NCI-H748 (cell line): ENCODE results near the gene KCNQ1.
A peak's percentile ranks its signal among the peaks of the same experiment; 100 is the strongest.

Experiments used
- DNase-seq: peaks from one replicate; lab custom pipeline; 2025; ENCODE audit not compliant: unreplicated experiment; lab: John Stamatoyannopoulos, UW

Gene KCNQ1

DNA sequence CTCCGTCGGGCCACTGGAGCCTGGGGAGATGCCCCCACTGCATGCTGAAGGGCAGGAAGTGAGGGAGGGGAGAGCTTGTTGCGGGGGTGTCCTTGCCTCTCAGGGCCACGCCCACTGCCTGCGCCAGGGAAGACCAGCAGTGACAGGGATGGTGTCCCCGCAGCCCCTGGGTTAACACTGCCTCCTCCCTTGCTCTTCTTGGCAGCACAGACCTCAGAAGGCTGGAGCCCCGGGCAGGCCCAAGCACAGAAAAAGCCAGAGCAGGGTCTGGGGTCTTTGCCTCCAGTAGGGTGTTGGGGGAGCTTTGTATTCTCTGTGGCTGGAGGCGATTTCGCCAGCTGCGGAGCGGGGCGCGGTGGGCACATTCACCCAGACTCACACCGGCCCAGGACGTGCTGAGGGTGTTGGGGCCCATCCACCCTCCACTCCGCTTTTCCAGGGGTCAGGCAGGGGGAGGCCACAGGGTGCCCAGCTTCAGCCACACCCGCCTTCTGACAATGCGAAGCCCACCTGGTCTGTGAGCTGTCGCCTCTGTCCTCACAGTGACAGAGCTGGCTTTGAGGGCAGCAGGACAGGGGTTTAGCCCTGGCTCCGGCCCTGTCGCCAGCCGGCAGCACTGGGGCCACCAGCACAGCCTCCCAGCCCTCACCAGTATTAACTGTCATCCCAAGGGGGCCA is 357.0 kb downstream of the KCNQ1 start:
- no peak for DNase-seq

DNA sequence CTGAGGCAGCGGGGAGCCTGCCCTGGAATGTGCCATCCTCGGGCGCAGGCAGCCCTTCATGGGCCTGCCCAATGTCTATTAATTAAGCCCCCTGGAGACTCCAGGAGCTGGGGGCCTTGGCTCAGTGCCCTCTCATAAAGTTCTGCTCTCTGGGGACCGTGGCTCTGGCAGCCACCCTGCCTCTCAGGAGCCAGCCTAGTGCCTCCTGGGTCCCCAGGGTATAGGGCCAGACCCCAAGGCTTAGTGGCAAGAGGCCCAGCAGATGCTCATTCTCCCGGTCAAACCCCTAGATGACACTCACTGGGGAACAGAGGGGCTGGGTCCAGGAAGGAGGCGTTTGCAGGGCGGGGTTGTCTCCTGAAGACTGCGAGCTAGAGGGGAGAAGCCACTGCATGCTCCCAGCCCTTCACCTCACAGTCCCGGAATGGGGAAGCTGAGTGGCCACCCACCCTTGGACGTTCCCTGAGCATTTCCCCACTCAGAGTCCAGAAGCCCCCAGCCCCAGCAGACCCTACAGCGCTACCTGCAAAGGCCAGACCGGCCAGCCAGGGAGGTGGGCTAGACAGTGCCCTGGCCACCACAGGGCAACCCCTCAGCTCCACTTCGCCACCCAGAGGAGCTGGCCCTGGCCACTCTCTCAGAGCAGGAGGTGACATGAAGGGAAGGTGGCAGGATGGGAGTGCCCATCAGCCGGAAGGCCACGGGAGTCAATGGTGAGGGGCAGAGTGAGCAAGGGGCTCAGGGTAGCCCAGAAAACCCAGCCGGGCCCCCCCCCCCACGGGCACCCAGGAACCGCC is 357.8 kb downstream of the KCNQ1 start:
- no peak for DNase-seq

DNA sequence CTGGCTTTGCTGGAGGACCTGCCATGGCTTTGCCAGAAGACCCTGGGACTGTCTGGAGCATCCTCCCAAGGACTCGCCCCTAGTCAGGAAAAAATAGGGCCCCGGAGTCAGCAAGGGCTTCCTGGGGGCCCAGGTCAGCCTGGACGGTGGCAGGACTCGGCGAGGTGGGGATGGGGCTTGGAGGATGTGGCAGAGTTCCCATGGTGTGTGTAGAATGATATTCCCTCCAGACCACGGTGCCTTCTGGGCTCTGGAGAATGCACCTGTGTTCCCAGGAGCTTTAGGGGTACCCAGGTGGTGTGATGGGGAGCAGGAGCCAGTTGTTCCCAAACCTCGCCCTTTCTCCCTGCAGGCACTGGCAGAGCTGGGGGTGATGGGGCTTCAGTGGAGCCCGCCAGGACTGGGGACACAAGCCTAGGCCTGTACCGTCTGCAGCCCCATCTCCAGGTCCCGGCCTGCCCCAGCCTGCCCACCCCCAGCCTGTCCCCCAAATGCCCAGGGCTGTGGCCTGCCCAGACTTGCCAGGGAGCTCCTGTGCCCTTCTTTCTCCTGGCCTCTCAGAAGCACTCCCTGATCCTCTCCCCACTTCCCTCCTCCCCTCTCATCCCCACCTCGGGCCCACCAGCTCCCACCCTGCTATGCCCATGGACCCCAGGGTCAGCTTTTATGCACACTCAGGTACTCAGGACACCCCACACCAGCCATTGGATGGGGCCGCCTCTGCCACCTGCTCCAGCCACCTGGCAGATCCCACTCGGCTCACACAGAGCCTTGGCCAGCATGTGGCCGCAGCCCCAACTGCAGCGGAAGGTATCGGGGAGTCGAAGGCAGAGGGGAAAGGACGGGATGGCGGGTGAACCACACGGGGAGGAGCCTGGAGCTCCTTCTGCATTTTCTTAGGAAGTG is 358.6 kb downstream of the KCNQ1 start:
- no peak for DNase-seq

DNA sequence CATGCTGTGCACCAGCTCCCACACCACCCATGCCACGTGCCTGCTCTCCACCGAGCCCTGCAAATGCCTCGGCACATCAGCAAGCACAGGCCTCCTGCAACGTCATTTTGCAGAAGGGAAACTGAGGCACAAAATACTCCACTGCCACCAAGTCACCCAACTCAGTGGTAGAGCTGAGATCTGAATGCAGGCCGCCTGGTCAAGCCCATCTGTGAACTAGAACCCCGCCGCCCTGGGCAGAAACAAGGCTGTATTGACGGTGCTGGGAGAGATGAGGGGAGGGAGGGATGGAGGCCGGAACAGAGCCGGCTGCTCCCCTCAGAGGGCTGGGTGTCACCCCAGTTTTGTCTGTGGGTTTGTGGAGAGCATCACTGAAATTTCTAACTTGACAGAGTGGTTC is 359.4 kb downstream of the KCNQ1 start:
- DNase-seq = no peak

DNA sequence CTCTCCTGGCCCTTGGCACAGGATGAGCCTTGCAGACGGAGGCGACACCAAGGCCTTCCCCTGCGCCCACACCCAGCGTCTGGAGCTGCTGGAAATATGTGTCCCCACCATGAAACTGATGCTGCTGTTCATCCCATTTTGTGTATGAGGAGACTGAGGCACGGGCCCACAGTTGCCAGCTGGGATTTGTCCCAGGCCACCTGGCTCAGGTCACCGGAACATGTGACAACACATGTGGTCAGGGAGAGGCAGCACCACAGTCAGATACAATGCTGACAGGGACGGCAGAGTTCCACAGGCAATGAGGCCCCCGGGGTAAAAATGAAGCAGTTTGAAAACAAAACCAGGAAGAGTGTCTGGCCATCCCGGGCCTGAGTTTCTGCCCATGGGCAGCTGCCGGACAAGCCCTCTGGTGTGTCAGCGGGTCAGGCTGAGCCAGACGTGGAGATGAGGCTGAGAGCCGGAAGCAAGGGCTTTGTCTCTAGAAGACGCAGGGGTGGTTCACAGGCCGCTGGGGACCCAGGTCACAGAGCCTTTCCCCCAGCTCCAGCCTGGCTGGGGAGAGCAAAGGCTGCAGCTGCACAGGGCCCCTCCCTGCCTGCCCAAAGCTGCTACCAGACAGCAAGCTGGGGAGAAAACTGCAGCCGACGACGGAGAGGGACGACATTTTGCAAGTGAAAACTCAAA is 360.0 kb downstream of the KCNQ1 start:
- DNase-seq = no peak

DNA sequence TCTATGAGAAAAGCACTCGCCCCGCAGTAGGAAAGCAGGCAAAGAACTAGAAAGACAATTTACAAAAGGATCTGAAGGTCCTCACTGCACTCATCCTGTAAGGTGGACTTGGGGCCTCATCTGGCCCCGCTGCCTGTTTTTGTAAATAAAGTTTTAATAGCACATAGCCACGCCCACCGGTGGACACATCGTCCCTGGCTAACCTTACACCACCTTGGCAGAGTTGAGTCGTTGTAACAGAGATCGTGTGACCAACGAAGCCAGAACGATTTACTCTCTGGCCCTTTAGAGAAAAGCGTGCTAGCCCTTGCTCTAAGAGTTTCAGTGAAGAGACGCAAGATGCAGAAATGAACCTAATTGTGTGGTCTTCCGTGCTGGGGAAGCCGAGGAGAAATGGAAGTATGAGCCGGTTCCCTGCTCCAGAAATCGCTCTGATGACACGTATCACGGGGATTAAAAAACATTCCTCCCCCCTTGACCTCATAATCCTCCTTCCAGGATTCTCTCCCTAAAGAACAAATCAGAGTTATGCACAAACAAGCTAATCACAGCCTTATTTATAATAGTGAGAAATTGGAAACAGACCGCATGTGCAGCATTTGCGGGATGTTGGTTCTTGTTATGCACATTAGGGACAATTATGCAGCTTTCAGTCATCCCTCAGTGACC is 360.7 kb downstream of the KCNQ1 start:
- DNase-seq = no peak

DNA sequence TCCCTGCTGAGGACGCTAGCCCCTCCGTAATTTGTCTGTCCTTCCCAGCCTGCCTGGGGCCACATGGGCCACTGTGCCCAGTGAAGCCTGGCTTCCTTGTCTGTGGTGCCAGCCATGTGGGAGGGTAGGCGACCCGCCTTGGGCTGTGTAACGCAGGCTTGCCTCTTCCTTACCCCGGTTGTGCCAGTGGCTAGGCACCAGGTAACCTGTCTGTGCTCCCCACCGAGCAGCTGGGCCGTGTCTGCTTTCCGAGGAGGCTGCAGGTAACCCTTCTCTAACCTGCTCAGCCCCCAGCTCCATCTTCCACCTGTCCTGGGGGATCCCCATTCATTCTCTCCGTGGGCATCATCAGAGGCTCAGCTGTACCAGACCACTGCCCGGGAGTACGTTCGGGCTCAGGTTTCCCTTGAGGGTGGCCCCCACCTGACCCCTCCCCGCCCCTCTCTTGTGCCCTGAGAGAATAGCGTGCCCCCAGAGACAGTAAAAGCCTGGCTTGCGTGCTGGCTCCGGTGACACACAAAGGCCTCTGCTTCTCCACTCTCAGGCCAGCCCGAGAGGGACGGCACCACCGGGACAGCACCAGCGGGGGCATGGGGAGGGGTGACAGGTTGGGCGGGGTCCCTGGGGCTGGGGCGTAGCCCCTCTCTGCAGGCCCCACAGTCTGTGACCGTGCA is 361.7 kb downstream of the KCNQ1 start:
- DNase-seq = no peak

DNA sequence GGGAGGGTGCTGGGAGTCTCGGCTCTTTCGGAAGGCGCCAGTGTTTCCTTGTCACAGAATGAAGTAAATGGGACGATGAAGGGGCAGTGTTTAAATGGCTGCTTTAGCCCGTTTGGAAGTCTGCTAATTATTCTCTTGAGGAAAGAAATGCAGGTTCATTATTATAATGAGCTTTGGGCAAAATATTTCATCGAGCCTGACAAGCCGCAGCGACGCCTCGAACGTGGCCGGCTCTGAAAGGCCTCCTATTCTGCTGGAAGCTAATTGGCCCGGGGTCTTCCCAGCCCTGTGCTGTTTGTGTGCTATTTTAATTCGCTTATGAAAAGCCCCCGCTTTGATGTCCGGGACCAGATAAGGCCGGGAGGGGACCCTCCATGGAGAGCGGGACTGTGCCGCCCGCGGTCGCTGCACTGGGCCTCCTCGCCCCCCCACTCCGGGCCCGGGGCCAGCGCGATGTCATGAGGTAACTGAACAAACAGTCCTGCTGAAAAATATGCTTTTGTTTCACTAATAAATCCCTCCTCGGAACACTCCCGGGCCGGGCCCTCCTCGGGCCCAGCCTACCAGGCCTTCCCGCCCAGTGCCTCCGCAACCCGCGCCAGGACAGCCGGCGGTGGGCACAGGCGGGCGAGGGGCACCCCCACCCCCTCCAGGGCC is 362.3 kb downstream of the KCNQ1 start:
- DNase-seq = no peak

DNA sequence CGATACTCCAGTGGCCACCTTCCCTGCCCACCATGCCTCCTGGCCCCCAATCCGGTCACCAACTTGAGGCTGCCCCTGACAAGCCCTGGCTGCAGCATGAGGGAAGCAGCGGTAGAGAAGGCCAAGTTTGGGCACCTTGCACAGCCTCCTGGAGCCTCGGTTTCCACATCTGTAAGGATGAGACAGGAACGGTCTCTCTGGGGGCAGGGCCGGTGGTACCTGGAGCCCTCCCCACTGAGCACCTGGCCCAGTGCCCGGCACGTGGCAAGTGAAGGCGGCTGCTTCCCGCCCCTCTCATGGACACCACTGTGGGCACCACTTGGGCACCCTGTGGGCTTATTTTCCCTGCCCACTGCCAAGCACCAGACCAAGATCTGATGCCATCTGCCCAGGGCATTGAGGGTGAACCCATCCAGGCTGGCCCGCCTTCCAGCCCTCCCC is 363.0 kb downstream of the KCNQ1 start:
- DNase-seq = no peak

DNA sequence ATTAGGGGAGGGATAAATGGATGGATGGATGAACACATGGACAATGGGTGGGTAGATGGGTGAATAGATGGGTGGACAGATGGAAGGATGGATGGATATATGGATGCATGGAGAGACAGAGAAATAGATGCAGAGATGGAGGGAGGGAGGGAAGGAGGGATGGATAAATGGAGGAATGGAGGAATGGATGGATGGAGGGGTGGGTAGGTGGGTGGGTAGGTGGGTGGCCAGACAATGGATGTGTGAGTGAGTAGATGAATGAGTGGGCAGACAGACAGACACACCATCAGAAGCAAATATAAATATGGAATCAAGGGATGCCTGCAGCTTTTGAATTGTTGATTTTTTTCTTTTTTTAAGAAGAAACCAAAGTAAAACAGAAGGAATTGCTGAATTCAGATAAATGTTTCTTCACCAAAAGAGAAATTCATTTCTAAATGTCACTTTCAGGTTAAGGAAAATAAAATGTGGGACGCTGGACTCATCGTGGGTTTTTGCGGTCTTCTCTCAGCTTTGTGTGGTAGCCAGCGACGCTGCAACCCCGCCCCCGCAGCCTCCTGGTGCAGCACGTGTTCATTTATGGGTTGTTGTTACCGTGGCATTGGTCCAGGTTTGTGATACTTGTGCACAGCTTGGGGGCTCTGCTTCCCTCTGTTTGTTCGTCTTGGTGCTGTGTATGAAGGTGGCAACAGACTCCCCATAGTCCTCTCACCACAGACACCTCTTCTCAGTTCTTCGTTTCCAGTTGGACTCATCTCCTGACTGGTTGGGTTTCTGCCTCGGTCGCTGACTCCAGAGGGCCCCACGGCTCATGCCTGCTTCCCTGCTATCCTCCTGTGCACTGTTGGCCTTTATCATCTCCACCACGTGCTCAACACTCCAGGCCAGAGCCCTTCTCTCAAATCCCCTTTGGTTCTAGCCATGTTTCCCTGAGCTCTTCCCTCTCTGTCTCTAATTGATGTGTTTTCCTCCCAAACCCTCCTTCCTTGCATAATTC is 364.3 kb downstream of the KCNQ1 start:
- DNase-seq = peak; percentile 15

DNA sequence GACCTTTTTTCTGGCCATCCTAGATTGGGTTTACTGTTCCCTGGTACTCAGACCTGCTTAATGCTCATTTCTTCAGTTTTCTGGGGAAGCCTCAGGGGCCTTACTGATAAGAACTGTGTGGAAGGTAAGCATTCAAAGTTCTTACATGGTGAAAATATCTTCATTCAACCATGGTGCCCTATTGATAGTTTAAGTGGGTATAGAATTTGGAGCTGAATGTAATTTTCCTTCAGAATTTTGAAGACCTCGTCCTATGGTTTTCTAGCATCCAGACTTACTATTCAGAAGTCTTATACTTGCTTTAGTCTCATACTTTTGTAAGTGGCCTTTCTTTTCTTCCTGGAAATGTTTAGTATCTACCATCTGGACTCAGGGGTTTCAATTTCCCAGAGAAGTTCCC is 365.0 kb downstream of the KCNQ1 start:
- DNase-seq = no peak

DNA sequence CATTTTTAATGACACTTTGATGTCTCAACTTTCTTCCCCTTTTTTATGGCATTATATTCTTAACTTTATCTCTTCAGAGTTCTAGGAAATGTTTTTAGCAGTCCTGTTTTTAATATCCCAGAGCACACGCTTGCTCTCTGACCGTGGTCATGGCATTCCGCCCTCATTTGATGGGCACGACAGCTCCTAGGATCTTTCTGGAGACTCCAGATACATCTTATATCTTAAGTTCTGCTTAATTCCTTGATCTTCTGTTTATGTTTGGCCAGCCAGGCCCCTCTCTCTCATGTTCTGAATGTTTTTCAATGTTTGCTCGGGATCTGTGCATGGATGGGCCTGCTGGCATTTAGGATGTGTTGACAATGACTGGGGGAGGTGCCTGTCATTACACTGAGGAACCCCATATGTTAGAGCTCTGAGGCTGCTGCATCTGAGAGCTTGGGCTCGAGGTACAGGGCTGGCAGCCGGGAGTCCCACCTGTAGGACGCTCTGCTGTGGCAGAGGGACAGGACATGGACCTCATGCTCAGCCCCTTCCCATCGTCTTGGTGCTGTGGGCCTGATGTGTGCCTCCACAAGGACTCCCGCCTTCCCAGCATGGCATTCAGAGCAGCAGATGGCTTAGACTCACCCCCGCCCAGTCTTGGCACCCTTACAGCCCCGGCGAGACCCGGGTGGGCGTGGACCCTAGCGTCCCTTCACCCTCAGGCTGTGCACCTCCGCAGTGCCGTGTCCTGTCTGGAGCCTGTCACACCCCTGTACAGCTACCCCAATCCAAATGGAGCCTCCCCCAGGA is 365.8 kb downstream of the KCNQ1 start:
- no peak for DNase-seq

DNA sequence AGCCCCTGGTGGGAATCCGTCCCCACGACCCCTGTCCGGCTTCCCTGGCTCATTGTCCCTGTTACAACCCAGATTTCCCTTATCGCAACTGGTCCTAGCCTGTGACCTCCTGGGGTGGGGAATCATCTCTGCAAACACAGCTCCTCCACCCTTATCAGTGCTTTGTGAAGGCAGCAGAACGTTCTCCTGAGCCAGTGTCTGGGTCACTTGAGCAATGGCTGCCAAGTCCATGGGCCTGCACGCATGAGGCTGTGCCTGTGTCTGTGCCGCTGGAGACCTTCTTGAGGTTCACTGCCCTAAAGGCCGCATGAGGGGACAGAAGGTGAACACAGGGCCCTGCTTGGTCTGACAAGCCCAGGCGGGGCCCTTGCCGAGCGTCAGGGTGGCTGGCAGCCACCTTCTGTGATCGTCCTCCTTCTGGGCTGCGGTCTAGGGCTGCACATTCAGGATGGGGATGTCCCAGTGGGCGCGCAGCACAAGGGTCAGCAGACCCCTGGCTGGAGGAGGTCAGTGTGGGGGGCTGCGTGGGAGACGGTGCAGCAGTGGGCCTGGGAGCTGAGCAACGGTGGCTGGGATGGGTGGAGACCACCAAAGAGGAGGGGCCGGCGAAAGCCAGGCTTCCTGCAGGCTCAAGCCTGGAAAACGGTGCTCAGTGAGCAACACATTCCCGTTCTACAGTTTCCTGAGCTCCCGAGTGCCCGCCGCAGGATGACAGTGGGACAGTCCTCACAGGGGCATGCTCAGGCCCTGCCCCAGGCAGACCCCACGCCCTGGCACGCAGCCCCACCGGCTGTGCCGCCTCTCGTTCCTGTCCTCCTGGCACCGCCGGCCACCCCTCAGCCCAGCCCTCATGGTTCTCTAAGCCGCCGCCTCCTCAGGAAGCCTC is 366.6 kb downstream of the KCNQ1 start:
- DNase-seq = no peak

DNA sequence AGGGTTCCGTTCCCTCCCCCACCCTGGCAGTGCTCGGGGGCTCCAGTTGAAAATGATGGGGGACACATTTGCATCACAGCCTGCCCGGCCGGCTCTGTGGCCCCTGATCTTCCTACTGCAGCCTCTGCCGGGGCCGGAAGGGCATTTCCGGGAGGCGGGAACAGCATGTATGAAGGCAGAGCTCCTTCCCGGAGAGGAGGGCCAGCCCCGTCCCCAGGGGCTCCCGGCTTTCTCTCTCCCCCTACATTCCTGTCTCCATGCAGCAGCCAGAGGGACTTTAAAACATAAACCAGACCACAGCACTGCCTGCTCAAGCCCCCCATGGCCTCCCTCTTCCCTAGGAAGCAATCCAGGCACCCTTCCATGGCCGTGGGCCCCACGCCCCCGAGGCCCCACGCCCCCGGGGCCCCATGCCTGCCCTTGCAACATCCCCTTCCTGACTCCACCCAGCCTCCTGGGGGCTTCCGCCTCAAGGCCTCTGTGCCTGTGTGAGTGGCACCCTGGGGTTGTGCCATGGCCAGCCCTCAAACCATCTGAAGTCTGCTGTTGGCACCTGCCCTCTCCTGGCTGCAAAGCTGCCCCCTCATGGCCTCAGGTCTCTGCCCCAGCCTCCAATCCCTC is 367.7 kb downstream of the KCNQ1 start:
- no peak for DNase-seq

DNA sequence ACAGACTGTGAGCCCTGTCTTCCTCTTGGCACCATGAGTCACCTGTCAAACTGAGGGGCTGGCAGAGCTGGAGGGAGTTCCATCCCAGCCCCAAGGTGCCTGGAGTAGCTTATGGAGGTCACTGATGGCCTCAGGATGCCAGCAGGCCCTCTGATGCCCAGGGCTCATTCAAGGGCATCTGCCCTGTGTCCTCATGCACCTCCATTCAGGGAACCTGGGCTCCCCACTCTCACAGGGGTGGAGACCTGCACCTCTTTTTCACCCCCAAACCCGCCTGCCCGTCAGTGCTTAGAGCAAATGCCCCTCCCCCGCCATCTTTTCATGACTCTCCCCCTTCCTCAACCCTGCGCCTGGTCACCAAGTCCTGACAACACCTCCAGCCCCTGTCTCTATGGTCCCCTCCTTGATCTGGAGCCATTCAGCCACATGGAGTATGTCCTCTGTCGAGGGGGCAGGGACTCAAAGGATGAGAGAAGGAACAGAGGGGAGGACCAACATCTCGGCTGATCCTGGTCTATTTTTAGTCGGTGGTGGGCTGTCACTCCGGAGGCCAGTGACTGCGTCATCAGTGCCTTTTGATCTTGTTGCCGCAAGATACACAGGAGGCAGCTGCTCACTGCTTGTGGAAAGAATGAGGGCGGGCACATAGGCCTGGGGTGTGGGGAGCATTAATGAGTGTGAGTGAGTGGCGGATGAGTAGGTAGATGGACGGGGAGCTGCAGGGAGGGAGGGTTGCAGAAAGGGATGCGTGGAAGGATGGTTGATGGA is 368.5 kb downstream of the KCNQ1 start:
- no peak for DNase-seq
